NCI-H748 (cell line): ENCODE results near the gene SF3B2.
"Not testable (repeated sequence)": the region's sequence is repeated elsewhere in the genome, so short reads cannot be mapped to it uniquely, and the experiment has no call there.

Experiments
- DNase-seq: peaks from one replicate; lab custom pipeline; 2025; ENCODE audit not compliant: unreplicated experiment; lab: John Stamatoyannopoulos, UW

Gene SF3B2

DNA sequence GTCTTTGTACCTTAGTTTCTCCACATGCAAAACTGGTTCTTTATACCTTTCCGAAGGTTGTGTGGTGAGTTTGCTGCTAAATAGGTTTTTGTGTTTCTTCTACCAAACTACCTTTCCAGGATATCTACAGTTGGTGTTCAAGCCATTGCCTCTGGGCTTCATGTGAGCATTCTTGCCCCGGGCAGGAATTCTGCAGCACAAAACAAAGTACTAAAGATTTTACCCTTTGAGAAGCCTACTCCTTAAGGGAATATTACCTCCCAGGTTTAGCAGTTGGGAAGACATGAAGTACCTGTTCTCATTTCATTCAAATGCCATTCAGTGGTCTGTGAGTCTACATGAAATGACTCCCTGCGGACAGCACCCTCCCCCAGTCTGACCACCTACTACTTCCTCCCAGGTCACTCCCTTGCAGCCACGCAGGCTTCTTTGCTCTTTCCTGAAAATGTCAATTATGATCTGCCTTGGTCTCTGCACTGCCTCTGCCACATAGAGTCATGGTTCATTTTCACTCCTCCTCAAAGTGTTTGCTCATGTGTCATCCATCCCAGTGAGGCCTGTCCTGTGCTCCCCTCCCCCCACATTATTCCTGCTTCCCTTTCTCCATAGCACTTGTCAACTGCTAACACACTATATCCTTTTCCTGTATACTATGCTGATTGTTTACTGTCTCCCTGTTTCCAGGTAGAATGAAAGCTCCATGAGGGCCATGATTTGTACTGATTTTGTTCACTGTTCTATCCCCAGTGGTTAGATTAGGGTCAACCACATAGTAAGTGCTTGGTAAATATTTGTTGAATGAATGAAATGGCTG, 54.8 kb downstream of the SF3B2 start:
- DNase-seq = no peak

DNA sequence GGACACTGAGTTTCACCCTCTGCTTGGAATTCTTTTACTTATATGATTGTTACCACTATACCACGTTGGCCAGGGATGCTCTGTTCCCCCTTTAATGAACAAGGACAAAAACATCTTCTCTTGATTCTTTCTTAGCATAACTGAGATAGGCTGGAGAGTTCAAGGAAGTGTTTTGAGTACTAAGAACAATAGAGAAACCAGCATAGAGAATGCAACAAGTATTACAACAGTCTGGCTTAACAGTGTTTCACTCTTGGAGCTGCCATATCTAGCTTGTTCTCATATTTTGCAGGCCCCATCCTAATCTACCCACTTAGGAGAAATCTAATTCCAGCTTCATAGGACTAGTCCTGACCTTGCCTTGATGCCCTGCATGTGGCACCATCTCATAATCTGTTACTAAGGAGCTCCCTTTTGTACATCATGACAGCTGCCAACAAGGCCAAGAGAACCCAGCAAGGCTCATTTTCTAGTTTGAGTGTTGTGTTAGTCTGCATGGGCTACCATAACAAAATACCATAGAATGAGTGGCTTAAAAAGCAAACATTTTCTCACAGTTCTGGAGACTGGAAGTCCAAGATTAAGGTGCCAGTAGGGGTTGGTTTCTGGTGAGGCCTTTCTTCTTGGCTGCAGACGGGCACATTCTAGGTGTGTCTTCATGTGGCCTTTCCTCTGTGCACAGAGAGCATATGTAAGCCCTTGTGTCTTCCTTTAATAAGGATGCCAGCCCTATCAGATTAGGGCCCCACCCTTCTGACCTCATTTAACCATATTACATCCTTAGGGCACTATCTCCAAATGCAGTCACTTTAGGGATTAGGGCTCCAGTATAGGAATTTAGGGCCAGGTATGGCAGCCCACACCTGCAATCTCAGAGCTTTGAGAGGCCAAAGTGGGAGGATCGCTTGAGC, 55.7 kb downstream of the SF3B2 start:
- DNase-seq = no peak

DNA sequence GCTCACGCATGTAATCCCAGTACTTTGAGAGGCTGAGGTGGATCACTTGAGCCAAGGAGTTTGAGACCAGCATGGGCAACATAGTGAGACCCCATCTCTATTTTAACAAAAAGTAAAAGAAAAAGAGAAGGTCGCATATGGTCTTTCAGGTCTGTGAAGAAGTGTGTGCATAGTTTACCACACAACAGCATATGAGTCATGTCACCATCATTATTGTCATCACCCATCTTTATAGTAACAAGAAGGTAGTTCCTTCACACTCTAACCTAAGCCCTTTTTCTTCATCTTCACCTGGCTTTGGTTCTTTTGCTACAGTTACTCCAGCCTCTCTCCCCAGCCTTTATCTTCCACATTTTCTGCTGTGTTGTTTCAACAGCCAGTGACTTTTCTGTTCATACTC, 57.1 kb downstream of the SF3B2 start:
- DNase-seq = no peak

DNA sequence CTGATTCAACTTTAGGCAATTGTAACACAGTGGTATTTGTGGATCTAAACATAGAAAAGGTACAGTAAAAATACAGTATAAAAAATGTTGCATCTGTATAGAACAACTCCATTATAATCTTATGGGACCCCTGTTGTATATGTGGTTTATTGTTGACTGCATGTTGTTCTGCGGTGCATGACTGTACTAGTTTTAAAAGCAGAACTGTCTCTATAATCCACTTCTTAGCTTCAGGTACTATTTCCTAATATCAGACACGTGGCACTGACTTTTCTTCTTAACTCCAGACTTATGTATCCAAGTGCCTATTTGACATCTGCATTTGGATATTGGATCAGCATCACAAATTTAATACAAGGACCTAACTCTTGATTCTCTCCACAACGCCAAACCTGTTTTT, 59.0 kb downstream of the SF3B2 start:
- DNase-seq = no peak

DNA sequence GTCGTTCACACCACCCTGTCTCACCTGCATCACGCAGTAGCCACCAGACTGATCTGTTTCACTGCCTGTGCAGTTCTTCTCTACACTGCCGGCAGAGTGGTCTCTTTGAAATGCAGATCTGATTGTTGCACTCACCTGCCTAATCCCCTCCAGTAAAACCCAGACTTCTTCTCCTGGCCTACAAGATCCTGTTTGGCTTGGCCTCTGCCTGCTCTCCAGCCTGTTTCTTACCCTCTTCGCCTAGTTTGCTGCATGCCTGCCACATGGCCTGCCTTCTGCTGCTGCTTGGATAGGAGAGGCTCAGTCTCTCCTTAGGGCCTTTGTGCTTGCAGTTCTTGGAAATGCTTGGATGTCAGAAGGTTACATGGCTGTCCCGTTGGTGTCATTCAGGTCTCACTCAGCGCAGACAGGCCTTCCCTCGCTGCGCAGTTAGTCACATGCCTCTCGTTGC, 59.9 kb downstream of the SF3B2 start:
- no peak for DNase-seq

DNA sequence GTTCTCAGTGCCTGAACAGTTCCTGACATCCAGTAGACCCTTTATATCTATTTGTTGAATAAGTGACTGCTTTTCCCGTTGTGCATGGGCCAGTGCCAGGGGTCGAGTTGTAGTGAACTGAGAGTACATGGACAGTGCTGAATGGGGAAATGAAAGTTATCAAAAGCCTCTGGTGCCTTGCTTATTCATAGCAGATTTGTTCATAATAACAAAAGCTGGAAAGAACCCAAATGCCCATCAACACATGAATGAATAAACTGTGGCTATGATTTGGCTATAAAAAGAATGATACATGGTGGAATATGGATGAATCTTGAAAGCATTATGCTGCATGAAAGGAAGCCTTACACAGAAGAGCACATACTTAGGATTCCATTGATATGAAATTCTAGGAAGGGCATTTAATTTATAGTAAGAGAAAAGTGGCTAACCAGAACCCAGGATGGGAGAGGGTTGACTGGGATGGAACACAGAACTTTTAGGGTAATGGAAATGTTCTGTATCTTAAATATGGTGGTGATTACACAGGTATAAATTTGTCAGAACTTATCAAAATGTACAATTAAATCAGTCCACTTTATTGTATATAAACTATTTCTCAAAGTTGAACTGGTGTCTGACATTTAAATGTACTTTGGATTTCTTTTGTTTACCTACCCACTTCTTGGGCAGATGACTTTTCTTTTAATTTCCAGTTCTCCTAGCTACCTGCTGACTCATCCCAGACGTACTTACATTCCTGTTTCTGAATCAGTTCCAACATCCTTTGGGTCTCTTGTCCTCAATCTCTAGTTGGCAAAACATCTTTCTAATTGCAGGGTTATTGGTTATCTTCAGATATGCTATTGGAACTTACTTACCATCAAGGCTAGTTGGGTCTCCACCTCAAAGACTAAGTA, 60.7 kb downstream of the SF3B2 start:
- no peak for DNase-seq

DNA sequence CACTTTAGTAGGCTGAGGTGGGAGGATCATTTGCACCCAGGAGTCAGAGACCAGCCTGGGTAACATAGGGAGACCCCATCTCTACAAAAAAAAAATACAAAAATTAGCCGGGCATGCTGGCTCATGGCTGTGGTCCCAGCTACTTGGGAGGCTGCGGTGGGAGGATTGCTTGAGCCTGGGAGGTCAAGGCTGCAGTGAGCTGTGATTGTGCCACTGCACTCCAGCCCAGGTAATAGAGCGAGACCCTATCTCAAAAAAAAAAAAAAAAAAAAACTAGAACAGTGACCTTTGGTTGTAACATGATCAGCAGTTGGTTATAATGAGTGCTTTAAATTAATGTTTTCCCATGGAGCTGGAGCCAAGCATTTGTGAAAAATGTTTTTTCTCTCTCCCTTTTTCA, 62.8 kb downstream of the SF3B2 start:
- DNase-seq = not testable (repeated sequence)

DNA sequence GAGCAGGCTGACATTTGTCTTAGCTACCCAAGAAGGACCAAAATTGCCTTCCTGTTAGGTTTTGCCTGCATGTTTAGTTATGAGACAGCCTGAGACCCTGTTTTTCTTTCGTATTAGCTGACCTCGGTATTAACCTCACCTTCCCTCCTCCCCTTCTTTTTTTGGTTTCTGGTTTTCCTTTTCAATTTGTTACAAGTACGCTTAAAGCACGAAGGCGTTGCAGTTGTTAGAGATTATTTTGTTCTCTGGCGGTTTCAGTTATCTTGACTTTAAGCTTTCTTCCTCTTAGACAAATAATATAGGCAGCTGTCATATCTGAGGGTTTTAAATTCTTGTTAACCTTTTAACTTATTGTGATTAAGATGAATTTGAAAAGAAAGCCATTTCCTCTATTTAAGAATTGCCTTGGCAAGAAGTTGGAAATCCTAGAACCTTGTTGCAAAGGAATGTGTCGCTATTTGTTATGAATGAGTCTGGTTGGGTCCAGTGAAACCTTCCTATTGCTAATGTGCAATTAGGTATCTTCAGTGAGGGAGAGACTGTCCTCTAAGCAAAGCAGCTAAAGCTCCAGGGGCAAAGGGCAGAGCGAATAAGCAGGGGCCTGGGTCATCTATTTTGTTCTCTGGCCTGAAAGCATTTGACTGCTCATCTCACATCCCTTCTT, 63.6 kb downstream of the SF3B2 start:
- no peak for DNase-seq

DNA sequence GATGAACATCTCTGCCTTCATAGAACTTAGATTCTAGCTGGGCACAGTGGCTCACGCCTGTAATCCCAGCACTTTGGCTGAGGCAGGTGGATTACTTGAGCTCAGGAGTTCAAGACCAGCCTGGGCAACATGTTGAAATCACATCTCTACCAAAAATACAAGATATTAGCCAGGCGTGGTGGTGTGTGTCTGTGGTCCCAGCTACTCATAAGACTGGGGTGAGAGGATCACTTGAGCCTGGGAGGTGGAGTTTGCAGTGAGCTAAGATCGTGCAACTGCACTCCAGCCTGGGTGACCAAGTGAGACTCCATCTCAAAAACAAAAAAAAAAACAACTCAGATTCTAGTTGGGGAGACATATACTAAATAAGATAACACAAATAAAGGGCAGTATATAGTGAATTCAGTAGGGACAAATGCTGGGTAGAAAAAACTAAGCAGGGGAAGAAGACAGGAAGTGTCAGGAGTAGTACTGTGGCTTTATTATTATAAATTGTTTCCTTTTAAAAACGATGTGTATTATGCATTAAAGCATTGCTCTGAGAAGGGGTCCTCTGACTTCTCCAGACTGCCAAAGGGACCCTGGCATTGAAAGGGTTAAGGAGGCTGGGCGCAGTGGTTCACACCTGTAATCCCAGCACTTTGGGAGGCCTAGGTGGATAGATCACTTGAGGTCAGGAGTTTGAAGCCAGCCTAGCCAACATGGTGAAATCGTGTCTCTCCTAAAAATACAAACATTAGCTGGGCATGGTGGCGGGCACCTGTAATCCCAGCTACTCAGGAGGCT, 64.6 kb downstream of the SF3B2 start:
- DNase-seq = no peak

DNA sequence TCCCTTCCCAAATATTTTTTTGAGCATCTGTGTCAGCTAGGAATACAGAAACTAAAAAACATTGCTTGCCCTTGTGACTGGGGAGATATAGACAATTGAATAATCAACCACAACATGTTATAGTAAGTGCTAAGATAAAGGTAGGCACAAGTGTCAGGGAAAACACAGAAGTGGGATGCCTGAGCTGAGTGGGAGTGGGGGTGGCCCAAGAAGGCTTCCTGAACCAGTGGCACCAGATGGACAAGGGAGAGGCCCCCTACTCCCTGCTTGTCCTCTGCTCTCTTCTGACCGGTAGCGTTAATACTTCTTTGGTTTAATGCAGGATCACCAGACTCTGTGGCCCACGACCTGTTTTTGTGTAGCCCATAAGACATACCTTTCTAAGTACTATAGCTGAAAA, 66.7 kb downstream of the SF3B2 start:
- DNase-seq = no peak
